Activated T-helper 17 cell treated with anti-CD3 and anti-CD28 coated beads, Interleukin-2, amount 50 U/mL, for 72 hours (primary cell): ENCODE measurements around the gene TSPAN2. TPM values are rescaled to one million over a fixed set of nuclear protein-coding genes. Genes with fewer than 3 reads are reported as not detected.

Experiments
- ATAC-seq: fragments of 150-1000 bp; cut with Tn5 transposase; replicated peaks from 2 replicates; pipeline ENCODE4 v1.10.0; 2021; ENCODE audit warnings: mild to moderate bottlenecking, moderate library complexity
- H3K27ac Mint-ChIP-seq: one replicate; pipeline ENCODE4 v1.8.0; 2022; ENCODE audit warnings: mixed read lengths
- H3K27me3 Mint-ChIP-seq: one replicate; pipeline ENCODE4 v1.8.0; 2022; ENCODE audit warnings: mixed read lengths
- H3K36me3 Mint-ChIP-seq: one replicate; pipeline ENCODE4 v1.8.0; 2022; ENCODE audit warnings: low read depth, mild to moderate bottlenecking, mixed read lengths
- H3K4me1 Mint-ChIP-seq: one replicate; pipeline ENCODE4 v1.8.0; 2022; ENCODE audit warnings: mixed read lengths
- H3K4me3 Mint-ChIP-seq: one replicate; pipeline ENCODE4 v1.8.0; 2022; ENCODE audit warnings: mild to moderate bottlenecking, mixed read lengths
- H3K9me3 Mint-ChIP-seq: one replicate; pipeline ENCODE4 v1.8.0; 2022; ENCODE audit warnings: mixed read lengths
- total RNA-seq, 2 donors: library from RNA; stranded (reverse); gene quantifications; one replicate each; pipeline ENCODE4 v1.2.3, GENCODE V29; 2022

The TSPAN2 gene
- total RNA-seq, 2 donors from 2014 or later, result 0.95 to 2.5 TPM

DNA sequence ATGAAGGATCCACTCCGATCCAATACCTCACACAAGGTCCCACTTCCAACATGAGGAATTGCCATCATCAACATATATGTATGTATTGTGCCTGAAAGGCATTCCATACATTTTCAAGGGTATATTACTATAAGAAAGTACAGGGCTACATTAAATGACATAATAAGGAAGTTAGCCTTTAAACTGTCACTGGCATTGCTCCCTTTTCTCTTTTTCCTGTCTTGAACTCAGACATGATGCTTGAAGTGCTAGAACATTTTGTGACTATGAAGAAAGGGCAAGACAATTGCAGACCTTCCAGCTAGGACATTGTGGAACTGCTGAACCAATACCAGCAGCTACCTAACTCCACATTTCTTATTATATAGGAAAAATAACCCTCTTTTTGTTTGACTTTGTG lies 2.9 kb upstream of the TSPAN2 start:
- H3K4me1 Mint-ChIP-seq, result peaks cover 25% of the 10 kb centered on the region
- H3K9me3 Mint-ChIP-seq, result no peaks in the 10 kb centered on the region
- H3K27ac Mint-ChIP-seq, result no peak overlapping the region
- ATAC-seq, result no peak
- no peaks in the 10 kb centered on the region for H3K36me3 Mint-ChIP-seq
- H3K27me3 Mint-ChIP-seq, result no peaks in the 10 kb centered on the region
- H3K4me3 Mint-ChIP-seq, result no peak overlapping the region

GRCh38 chr1:115091572-115091971 lies 2.3 kb upstream of the TSPAN2 start:
- ATAC-seq, result no peak
- Mint-ChIP-seq H3K27ac (no peak overlapping the region), H3K9me3 (no peaks in the 10 kb centered on the region), H3K36me3 (no peaks in the 10 kb centered on the region), H3K27me3 (no peaks in the 10 kb centered on the region), H3K4me1 (peaks cover 25% of the 10 kb centered on the region), H3K4me3 (no peak overlapping the region)

DNA sequence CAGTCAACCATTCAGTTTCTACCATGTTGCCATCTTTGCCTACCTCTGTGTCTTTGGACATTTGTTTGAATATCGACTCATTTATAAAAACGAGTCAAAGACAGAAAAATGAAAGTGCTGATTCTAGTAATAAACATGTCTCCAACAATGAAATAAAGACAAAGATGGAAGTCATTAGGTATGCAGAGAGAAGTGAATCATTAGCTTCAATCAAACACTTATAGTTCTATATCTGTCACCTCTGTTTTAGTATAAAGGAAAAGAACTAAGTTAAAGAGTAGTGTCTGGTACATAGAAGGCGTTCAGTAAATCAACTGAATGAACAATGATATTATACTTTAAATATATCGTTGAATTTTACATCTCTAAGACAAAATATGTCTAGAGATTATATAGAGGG lies 1.7 kb upstream of the TSPAN2 start:
- H3K36me3 Mint-ChIP-seq, result no peaks in the 10 kb centered on the region
- no peaks in the 10 kb centered on the region for H3K27me3 Mint-ChIP-seq
- peak overlapping the region; percentile 73 for H3K4me3 Mint-ChIP-seq
- ATAC-seq, result peak; percentile 35
- H3K4me1 Mint-ChIP-seq, result peaks cover 26% of the 10 kb centered on the region
- H3K9me3 Mint-ChIP-seq, result no peaks in the 10 kb centered on the region
- no peak overlapping the region for H3K27ac Mint-ChIP-seq

- H3K27ac Mint-ChIP-seq, result no peak overlapping the region
- peaks cover 28% of the 10 kb centered on the region for H3K4me1 Mint-ChIP-seq
- H3K36me3 Mint-ChIP-seq, result no peaks in the 10 kb centered on the region
- H3K4me3 Mint-ChIP-seq, result peak overlapping the region; percentile 73
- H3K27me3 Mint-ChIP-seq, result no peaks in the 10 kb centered on the region
- no peaks in the 10 kb centered on the region for H3K9me3 Mint-ChIP-seq
- ATAC-seq, result peak; percentile 1
These were observed 1.2 kb upstream of the TSPAN2 start for GRCh38 chr1:115090540-115090939.

DNA sequence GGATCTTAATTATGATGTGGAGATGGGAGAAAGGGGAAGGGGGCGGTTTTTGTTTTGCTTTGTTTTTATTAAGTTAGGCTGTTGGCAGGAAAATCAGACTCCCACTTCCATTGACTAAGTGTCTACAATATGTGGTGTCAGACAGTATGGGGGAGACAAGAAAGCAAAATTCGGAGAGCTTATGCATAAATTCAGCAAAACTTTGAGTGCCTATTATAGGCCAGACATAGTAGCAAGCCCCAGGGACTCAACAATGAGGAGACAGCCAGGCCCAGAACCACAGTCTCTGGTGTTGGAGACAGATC lies 835 bp upstream of the TSPAN2 start:
- Mint-ChIP-seq H3K27me3 (no peaks in the 10 kb centered on the region), H3K27ac (no peak overlapping the region), H3K9me3 (no peaks in the 10 kb centered on the region), H3K4me1 (peaks cover 25% of the 10 kb centered on the region), H3K36me3 (no peaks in the 10 kb centered on the region), H3K4me3 (peak overlapping the region; percentile 73)
- no peak for ATAC-seq

DNA sequence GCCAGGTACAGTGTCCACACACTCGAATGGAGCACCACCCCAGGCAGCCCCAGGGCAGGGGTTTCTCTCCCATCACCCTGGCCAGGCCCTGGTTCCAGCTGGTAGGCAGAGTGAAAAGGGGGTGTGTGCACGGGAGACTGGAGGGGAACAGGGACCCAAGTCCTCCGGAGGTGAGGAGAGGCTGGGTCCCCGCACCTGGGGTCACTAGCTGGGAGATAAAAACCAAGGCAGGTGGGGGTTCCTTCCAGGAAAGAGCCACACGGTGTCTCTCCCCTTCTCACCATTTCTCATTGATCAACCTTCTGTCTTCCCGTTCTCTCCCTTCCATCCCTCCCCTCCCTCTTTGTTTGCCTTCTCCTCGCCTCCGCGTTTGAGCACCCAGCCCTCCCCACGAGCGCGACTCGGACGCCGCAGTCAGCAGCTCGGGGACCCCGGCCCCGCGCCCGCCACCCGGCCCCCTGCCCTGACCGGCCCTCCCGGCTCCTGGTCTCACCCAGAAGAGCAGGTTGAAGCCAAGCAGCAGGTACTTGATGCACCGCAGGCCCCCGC lies 358 bp downstream of the TSPAN2 start:
- Mint-ChIP-seq H3K9me3 (no peaks in the 10 kb centered on the region), H3K36me3 (no peaks in the 10 kb centered on the region), H3K27me3 (no peaks in the 10 kb centered on the region), H3K4me3 (peak overlapping the region; percentile 73), H3K27ac (no peak overlapping the region), H3K4me1 (peaks cover 30% of the 10 kb centered on the region)
- no peak for ATAC-seq

- H3K4me3 Mint-ChIP-seq, result peak overlapping the region; percentile 73
- no peaks in the 10 kb centered on the region for H3K36me3 Mint-ChIP-seq
- H3K9me3 Mint-ChIP-seq, result no peaks in the 10 kb centered on the region
- H3K27ac Mint-ChIP-seq, result no peak overlapping the region
- ATAC-seq, result no peak
- peaks cover 30% of the 10 kb centered on the region for H3K4me1 Mint-ChIP-seq
- H3K27me3 Mint-ChIP-seq, result no peaks in the 10 kb centered on the region
These were observed 1.1 kb downstream of the TSPAN2 start for GRCh38 chr1:115088115-115088778.

GRCh38 chr1:115086176-115086830 lies 3.0 kb downstream of the TSPAN2 start:
- H3K4me1 Mint-ChIP-seq, result peaks cover 26% of the 10 kb centered on the region
- ATAC-seq, result no peak
- H3K4me3 Mint-ChIP-seq, result no peak overlapping the region
- no peak overlapping the region for H3K27ac Mint-ChIP-seq
- no peaks in the 10 kb centered on the region for H3K36me3 Mint-ChIP-seq
- H3K27me3 Mint-ChIP-seq, result no peaks in the 10 kb centered on the region
- no peaks in the 10 kb centered on the region for H3K9me3 Mint-ChIP-seq

DNA sequence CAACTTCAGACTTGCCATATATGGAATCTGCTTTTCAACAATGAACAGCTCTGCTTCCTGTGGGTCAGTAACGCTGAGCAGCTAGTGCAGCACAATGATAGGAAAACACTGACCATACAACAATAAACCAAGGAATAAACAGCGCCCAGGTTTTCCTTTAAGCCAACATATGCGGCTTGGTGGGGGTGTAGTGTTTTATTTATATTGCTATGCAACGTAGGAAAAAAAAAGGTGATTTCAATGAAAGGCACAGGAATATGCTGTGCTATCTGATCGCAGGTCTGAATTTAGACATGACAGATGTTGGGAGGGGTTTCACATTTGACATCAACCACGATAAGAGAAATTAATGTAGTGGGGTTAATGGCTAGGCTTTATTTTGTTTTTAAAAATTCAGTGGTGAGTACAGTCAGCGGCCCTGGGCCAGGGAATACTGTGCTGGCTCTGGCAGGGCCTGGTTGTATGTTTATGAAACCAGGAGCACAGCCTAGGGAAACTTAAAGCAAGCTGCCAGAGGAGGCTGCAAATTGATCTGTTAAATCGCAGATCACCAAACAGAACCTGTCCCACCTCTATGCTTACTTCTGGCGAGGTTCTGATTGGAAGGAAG lies 4.3 kb downstream of the TSPAN2 start:
- H3K27ac Mint-ChIP-seq, result peak overlapping the region; percentile 50
- peaks cover 15% of the 10 kb centered on the region for H3K4me1 Mint-ChIP-seq
- H3K27me3 Mint-ChIP-seq, result no peaks in the 10 kb centered on the region
- H3K36me3 Mint-ChIP-seq, result no peaks in the 10 kb centered on the region
- no peaks in the 10 kb centered on the region for H3K9me3 Mint-ChIP-seq
- peak overlapping the region; percentile 55 for H3K4me3 Mint-ChIP-seq
- ATAC-seq, result no peak

DNA sequence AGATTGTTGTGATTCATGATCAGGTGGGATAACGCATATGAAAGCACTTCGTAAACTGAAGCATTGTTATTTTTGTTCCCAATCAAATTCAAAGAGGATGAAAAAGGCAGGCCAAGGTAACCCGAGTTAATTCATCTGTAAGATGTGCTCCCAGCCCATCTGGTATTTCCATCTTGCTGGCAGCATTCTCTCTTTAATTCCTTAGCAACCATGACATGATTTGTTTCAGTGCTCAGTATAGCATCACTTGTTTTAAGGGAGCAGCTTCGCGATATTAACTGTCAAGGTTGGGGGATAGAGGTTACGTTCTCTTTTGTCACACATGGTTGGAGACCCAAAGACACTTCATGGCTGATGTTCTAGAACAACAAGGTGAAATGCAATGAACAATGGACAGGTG lies 6.4 kb downstream of the TSPAN2 start:
- Mint-ChIP-seq H3K9me3 (no peaks in the 10 kb centered on the region), H3K4me1 (peaks cover 13% of the 10 kb centered on the region), H3K4me3 (no peak overlapping the region), H3K36me3 (no peaks in the 10 kb centered on the region), H3K27me3 (no peaks in the 10 kb centered on the region), H3K27ac (no peak overlapping the region)
- no peak for ATAC-seq

DNA sequence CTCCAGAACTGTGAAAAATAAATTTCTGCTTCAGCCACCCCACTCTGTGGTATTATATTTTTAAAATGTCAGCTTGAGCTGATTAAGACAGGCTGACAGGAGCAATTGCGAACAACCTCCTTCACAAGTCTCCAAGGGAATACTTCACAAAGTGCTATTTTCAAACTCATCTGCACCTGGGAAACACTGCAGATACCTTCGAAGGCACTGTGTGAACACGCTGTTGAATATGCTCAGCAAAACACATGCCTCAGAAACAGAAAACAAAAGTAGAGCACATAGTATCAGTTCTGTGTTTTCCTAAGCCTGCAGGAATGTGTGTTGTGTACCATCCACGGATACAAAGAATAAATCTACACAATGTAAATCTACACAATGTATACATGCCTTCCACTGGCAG lies 10.6 kb downstream of the TSPAN2 start:
- H3K27me3 Mint-ChIP-seq, result no peaks in the 10 kb centered on the region
- H3K36me3 Mint-ChIP-seq, result no peaks in the 10 kb centered on the region
- H3K27ac Mint-ChIP-seq, result no peak overlapping the region
- H3K9me3 Mint-ChIP-seq, result no peaks in the 10 kb centered on the region
- no peak for ATAC-seq
- no peak overlapping the region for H3K4me3 Mint-ChIP-seq
- peaks cover 10% of the 10 kb centered on the region for H3K4me1 Mint-ChIP-seq

GRCh38 chr1:115077984-115078330 lies 11.3 kb downstream of the TSPAN2 start:
- Mint-ChIP-seq H3K36me3 (no peaks in the 10 kb centered on the region), H3K4me1 (peaks cover 10% of the 10 kb centered on the region), H3K9me3 (no peaks in the 10 kb centered on the region), H3K27me3 (no peaks in the 10 kb centered on the region), H3K4me3 (no peak overlapping the region), H3K27ac (no peak overlapping the region)
- ATAC-seq, result no peak

GRCh38 chr1:115077286-115077983 lies 11.9 kb downstream of the TSPAN2 start:
- no peak for ATAC-seq
- Mint-ChIP-seq H3K27me3 (no peaks in the 10 kb centered on the region), H3K9me3 (no peaks in the 10 kb centered on the region), H3K4me1 (peaks cover 15% of the 10 kb centered on the region), H3K27ac (no peak overlapping the region), H3K4me3 (no peak overlapping the region), H3K36me3 (no peaks in the 10 kb centered on the region)

- peaks cover 24% of the 10 kb centered on the region for H3K4me1 Mint-ChIP-seq
- no peak overlapping the region for H3K4me3 Mint-ChIP-seq
- no peaks in the 10 kb centered on the region for H3K36me3 Mint-ChIP-seq
- H3K27me3 Mint-ChIP-seq, result no peaks in the 10 kb centered on the region
- H3K27ac Mint-ChIP-seq, result no peak overlapping the region
- no peaks in the 10 kb centered on the region for H3K9me3 Mint-ChIP-seq
- ATAC-seq, result no peak
These were observed 12.9 kb downstream of the TSPAN2 start for GRCh38 chr1:115076384-115076915.
